GOT3 (cell line): Measurements from ENCODE around the gene GNAT2.
A peak's percentile ranks its signal among the peaks of the same experiment; 100 is the strongest.

Experiments
- DNase-seq: peaks from one replicate; lab custom pipeline; 2025; ENCODE audit warnings: mixed read lengths; lab: John Stamatoyannopoulos, UW

Gene GNAT2

GRCh38 chr1:109627692-109628399, 8.4 kb upstream of the GNAT2 start:
- no peak for DNase-seq

- DNase-seq: no peak
Measured at GRCh38 chr1:109626682-109627408, 7.4 kb upstream of the GNAT2 start.

GRCh38 chr1:109625601-109626560, 6.5 kb upstream of the GNAT2 start:
- no peak for DNase-seq

GRCh38 chr1:109625176-109625575, 5.8 kb upstream of the GNAT2 start:
- no peak for DNase-seq

- DNase-seq: no peak
Measured at GRCh38 chr1:109624201-109625010, 5.0 kb upstream of the GNAT2 start.

GRCh38 chr1:109623601-109624161, 4.3 kb upstream of the GNAT2 start:
- no peak for DNase-seq

GRCh38 chr1:109622895-109623294, 3.5 kb upstream of the GNAT2 start:
- DNase-seq: no peak

- DNase-seq: no peak
Measured at GRCh38 chr1:109622137-109622892, 2.9 kb upstream of the GNAT2 start.

GRCh38 chr1:109621379-109622136, 2.1 kb upstream of the GNAT2 start:
- no peak for DNase-seq

GRCh38 chr1:109620841-109621286, 1.4 kb upstream of the GNAT2 start:
- peak; percentile 49 for DNase-seq

GRCh38 chr1:109620401-109620791, 980 bp upstream of the GNAT2 start:
- no peak for DNase-seq

- DNase-seq: no peak
Measured at GRCh38 chr1:109618661-109619575, 498 bp downstream of the GNAT2 start.

- no peak for DNase-seq
Measured at GRCh38 chr1:109617291-109617801, 2.1 kb downstream of the GNAT2 start.

GRCh38 chr1:109616391-109616790, 3.0 kb downstream of the GNAT2 start:
- no peak for DNase-seq

GRCh38 chr1:109615879-109616278, 3.5 kb downstream of the GNAT2 start:
- DNase-seq: no peak

GRCh38 chr1:109613361-109614147, 5.9 kb downstream of the GNAT2 start:
- no peak for DNase-seq

GRCh38 chr1:109611308-109611990, 8.0 kb downstream of the GNAT2 start:
- no peak for DNase-seq
